HG03066 (cell line): ENCODE data around the gene GCNT4.

ENCODE experiments used
- ATAC-seq: cut with Tn5 transposase; IDR thresholded peaks from one replicate; pipeline ENCODE4 v1.9.1; 2021; ENCODE audit warnings: low read depth; ENCODE audit not compliant: unreplicated experiment

Gene GCNT4

GRCh38 chr5:75018805-75019587, 33.4 kb downstream of the GCNT4 start:
- ATAC-seq: no peak

- no peak for ATAC-seq
These were observed 34.4 kb downstream of the GCNT4 start for GRCh38 chr5:75017971-75018370.

DNA sequence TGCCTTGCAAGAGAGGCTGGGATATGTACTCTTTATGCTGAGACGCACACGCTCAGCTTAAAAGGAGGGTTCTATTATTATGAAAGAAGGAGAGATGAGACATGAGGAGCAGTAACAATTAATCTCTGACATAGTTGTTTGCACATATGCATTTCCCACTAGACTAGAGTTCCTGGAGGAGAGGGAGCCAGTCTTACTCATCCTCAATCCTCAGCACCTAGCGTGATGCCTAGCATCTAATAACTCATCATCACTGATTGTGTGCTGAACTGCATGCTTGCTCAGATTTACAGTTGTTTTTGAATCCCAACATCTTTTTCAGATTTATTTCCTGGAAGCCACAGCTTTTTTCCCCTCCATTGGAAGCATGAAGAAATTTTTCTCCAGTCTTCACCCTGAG, 35.5 kb downstream of the GCNT4 start:
- ATAC-seq: no peak

DNA sequence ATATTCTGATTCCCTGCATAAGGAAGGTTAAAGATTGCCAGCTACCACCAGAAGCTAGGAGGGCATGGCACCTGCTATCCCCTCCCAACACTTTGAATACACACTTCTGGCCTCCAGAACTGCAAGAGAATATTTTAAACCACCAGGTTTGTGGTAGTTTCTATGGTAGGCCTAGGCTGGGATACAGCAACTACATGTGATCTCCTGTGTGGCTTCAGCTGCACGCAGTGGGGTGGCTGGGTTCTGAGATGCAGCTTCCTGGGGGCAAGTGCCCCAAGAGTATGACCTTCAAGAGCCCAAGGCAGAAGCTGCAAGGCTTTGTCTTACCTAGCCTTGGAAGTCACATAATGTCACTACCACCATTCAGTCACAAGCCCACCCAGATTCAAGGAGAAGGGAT, 39.6 kb downstream of the GCNT4 start:
- no peak for ATAC-seq

DNA sequence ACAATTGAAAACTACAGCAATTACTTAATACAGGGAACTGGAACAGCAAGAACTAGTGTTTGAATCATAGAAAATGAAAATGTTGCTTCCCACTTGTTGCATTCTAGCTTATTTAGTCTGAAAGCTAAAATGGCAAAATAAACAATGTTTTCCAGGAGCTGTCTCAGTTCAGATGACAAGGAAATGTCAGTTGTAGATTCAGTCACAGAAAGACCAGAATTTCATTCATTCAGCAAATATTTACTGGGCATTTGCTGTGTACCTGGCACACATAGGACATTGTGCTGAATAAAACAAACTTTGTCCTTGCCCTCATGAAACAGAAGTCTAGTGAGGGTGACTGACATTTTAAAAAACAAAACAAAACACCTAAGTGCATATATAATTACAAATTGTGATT, 41.5 kb downstream of the GCNT4 start:
- ATAC-seq: no peak

DNA sequence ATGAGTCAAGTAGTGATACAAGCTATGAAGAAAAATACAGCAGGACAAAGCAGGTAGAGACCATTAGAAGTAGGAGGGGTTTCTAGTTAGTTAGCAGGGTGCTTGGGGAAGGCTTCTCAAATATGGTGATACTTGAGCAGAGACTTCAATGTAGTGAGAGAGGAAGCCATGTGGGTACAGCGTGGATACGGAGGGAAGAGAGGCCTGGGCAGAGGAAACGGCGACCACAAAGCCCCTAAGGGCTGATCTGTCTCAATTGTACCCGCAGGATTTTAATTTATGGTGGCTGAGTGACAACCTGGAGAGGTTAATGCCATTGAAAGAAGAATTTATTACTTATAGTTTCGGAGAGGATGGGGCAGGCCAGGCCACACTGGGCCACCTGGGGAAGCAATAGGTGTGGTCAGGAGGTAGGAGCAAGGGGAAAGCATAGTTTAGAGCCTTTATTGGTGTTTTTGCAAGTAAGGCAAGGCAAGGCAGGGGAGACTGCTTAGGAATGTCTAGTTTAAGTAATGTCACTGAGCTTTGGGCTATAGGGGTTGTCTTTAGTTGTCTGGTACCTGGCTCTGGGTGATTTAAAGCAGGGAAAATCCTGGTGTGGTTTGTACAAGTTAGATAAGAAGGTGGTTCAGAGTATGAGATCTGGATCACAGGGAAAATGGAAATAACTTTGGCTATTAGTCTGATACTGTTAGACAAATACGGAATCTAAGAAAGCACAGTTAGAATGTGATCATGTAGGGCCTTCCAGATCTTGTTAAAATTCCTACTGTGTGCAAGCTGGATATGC, 42.6 kb downstream of the GCNT4 start:
- no peak for ATAC-seq

GRCh38 chr5:75006865-75007822, 45.2 kb downstream of the GCNT4 start:
- ATAC-seq: no peak

DNA sequence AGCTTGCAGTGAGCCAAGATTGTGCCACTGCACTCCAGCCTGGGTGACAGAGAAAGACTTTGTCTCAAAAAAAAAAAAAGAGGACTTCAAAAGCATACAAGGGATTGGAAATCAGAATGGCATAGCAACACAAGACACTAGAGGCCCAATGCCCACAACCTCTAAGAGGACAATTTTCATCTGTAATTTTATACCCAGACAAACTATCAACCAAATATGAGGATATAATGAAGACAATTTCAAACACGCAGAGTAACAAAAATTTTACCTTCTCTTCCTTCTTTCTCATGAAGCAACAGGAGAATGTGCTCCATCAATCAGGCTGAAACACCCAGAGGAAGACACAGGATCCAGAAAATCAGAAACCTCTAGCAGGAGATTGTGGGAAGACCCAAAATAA, 46.8 kb downstream of the GCNT4 start:
- ATAC-seq: no peak
